OCI-LY3 (cell line): Measurements from ENCODE around the gene TMCC2.

Experiments used
- H2AFZ ChIP-seq: fragments of 200-600, 300-600 bp; shearing (Covaris generic); 2 replicates; pipeline ENCODE4 v1.6.0; 2014; ENCODE audit warnings: antibody characterized with exemption, low read depth, low read length
- H3K27ac ChIP-seq: fragments of 200-600, 300-600 bp; sonication (generic); 2 replicates; pipeline ENCODE4 v1.5.1; 2014; ENCODE audit warnings: mild to moderate bottlenecking, low read length, moderate library complexity, mixed read lengths
- H3K27me3 ChIP-seq: fragments of 200-600, 300-600 bp; sonication (generic); 2 replicates; pipeline ENCODE4 v1.6.1; 2014; ENCODE audit warnings: low read depth, low read length, mixed read lengths
- H3K36me3 ChIP-seq: fragments of 200-600, 300-600 bp; sonication (generic); replicated peaks from 2 replicates; pipeline ENCODE3; 2014; ENCODE audit warnings: low read depth, low read length, mixed read lengths
- H3K4me1 ChIP-seq: fragments of 300-600, 200-600 bp; sonication (generic); 2 replicates; pipeline ENCODE4 v1.6.1; 2014; ENCODE audit warnings: low read length, mixed read lengths
- H3K4me2 ChIP-seq: fragments of 200-600, 300-600 bp; sonication (generic); 2 replicates; pipeline ENCODE4 v1.6.1; 2014; ENCODE audit warnings: low read length, mixed read lengths
- H3K4me3 ChIP-seq: fragments of 300-600, 200-600 bp; sonication (generic); 2 replicates; pipeline ENCODE4 v1.5.1; 2014; ENCODE audit warnings: antibody characterized with exemption, mild to moderate bottlenecking, low read length, moderate library complexity
- H3K79me2 ChIP-seq: fragments of 300-600, 200-600 bp; shearing (Covaris generic); 2 replicates; pipeline ENCODE4 v1.6.1; 2014; ENCODE audit warnings: mild to moderate bottlenecking, low read length, mixed read lengths
- H3K9ac ChIP-seq: fragments of 300-600, 200-600 bp; shearing (Covaris generic); 2 replicates; pipeline ENCODE4 v1.6.0; 2014; ENCODE audit warnings: mild to moderate bottlenecking, low read length, moderate library complexity
- H3K9me3 ChIP-seq: fragments of 200-600, 300-600 bp; shearing (Covaris generic); 2 replicates; pipeline ENCODE4 v1.6.1; 2014; ENCODE audit warnings: low read length, mixed read lengths; ENCODE audit not compliant: insufficient read depth
- H4K20me1 ChIP-seq: fragments of 200-600, 300-600 bp; sonication (generic); 2 replicates; pipeline ENCODE4 v1.6.1; 2016; ENCODE audit warnings: low read length, mixed read lengths; ENCODE audit not compliant: insufficient read depth
- EZH2phosphoT487 ChIP-seq: fragments of 200-600 bp; shearing (Covaris generic); IDR thresholded peaks from 2 replicates; pipeline ENCODE4 v1.6.1; 2018; ENCODE audit warnings: antibody characterized with exemption, mixed run types, low read depth
- TF ChIP-seq, protein P1 (sequence below): fragments of 200-600, 300-600 bp; sonication (generic); IDR thresholded peaks from 2 replicates; pipeline ENCODE4 v1.5.1; 2014; ENCODE audit warnings: antibody characterized with exemption, low read length, low read depth

The TMCC2 gene

DNA sequence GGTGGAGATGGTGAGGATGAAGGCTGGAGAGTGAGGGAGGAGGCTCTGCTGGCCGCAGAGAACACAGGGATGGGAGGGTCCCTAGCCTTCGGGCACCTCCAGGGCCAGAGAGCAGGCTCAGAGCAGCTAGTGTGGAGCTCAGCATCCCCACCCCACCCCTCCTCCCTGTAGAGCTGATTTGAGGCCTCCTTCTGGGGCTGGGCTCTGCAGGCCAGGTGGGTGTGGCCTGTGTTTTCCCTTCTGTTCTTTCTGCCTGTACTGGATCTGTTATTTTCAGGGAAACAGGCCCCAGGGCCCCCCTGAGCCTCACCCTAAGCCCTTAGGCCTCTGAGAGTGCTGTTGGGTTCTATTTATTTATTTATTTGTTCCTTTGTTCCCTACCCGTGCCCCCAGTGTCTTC is 44.8 kb downstream of the TMCC2 start:
- TF ChIP-seq EZH2phosphoT487: no peak
- TF ChIP-seq, protein P1, sequence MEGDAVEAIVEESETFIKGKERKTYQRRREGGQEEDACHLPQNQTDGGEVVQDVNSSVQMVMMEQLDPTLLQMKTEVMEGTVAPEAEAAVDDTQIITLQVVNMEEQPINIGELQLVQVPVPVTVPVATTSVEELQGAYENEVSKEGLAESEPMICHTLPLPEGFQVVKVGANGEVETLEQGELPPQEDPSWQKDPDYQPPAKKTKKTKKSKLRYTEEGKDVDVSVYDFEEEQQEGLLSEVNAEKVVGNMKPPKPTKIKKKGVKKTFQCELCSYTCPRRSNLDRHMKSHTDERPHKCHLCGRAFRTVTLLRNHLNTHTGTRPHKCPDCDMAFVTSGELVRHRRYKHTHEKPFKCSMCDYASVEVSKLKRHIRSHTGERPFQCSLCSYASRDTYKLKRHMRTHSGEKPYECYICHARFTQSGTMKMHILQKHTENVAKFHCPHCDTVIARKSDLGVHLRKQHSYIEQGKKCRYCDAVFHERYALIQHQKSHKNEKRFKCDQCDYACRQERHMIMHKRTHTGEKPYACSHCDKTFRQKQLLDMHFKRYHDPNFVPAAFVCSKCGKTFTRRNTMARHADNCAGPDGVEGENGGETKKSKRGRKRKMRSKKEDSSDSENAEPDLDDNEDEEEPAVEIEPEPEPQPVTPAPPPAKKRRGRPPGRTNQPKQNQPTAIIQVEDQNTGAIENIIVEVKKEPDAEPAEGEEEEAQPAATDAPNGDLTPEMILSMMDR: no peak
- Histone ChIP-seq H3K27ac (no peak overlapping the region), H3K9ac (no peak overlapping the region), H4K20me1 (no peaks in the 10 kb centered on the region), H3K27me3 (peaks cover 4% of the 10 kb centered on the region; the same call in 1 of the 2 replicates), H3K79me2 (no peaks in the 10 kb centered on the region), H2AFZ (no peak overlapping the region), H3K4me2 (no peak overlapping the region), H3K36me3 (no peaks in the 10 kb centered on the region), H3K4me1 (peaks cover 21% of the 10 kb centered on the region), H3K9me3 (no peaks in the 10 kb centered on the region), H3K4me3 (no peak overlapping the region)

DNA sequence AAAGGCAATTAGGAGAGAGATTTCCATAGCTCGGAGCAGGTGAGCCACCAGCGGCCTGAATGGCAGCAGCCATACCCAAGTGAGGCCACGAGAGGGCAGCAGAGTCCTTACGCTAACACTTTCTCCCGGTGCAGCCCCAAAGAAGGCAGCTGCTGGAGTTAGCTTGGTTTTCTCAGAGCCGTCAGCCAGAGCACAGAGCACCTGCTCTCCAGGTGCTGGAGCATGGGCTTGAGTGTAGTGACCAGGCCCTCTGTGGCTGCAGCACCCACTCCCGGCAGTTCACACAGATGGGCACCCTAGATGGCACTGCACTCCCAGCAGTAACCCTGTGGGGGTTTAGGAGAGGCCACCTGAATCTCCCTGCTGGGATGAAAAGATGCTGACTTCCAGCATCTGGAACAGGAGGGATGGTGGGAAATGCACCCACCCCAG is 45.8 kb downstream of the TMCC2 start:
- H3K27ac ChIP-seq: no peak overlapping the region
- H3K4me1 ChIP-seq: peaks cover 21% of the 10 kb centered on the region
- TF ChIP-seq EZH2phosphoT487: no peak
- TF ChIP-seq, protein P1: peak; percentile 99
- peak overlapping the region; percentile 38 for H3K4me2 ChIP-seq
- no peaks in the 10 kb centered on the region for H3K9me3 ChIP-seq
- no peaks in the 10 kb centered on the region for H3K79me2 ChIP-seq
- peak overlapping the region; percentile 36; the same call in 1 of the 2 replicates for H2AFZ ChIP-seq
- H3K4me3 ChIP-seq: no peak overlapping the region
- no peaks in the 10 kb centered on the region for H3K36me3 ChIP-seq
- H3K9ac ChIP-seq: no peak overlapping the region
- H4K20me1 ChIP-seq: no peaks in the 10 kb centered on the region
- peaks cover 8% of the 10 kb centered on the region; the same call in 1 of the 2 replicates for H3K27me3 ChIP-seq

DNA sequence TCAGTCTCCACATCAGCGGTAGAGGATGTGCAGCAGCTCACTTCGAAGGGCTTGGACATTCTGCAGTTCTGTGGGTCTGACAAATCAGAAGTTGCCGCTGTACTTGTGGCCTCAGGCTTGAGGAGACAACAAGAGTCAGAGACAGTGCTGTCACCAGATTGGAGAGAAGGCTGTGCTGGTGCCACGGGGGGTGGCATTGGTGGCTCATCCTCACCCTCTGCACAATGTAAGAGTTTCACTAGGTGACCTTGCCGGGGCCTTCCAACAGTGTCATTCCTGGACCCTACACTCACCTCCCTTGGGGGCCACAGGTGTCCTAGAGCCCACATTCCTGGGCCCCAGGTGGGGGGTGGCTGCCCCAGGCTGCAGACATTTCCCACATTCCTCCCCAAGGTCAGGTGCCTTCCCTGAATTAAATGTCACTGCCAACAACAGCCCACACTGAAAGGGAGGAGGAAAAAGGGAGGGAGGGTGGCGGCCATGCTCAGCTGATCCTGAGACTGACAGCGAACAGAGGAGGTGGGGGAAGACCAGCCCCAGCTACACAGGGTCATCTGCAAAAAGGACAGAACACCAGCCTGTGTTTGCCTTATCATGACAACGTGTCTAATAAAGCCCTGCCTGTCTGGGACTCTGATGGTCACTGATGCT is 46.4 kb downstream of the TMCC2 start:
- TF ChIP-seq, protein P1: no peak
- no peak for TF ChIP-seq EZH2phosphoT487
- H3K4me2 ChIP-seq: peak overlapping the region; percentile 34

DNA sequence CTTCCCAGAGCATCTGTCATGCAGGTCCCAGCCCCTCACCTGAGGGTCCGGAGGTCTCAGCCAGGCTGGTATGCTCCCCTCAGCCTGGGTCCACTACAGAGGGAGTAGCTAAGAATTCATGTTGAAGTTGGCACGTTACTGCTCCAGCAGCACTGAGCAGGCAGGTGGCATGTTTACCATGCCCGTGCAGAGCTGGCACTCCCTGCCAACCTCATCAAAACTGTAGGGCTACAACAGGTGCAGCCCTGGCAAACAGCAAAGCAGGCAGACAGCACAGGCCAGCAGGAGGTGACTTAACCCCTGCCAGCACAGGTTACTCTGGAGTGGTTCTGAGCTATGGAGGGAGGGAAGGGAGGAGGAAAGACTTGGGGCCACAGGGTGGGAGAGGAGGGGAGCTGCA is 47.4 kb downstream of the TMCC2 start:
- no peaks in the 10 kb centered on the region for H3K9me3 ChIP-seq
- no peak overlapping the region for H3K4me2 ChIP-seq
- no peaks in the 10 kb centered on the region for H4K20me1 ChIP-seq
- no peak overlapping the region for H3K9ac ChIP-seq
- H3K27ac ChIP-seq: no peak overlapping the region
- H3K79me2 ChIP-seq: no peaks in the 10 kb centered on the region
- TF ChIP-seq EZH2phosphoT487: no peak
- TF ChIP-seq, protein P1: peak; percentile 24; the same call in 1 of the 2 replicates
- H3K27me3 ChIP-seq: peaks cover 12% of the 10 kb centered on the region
- no peak overlapping the region for H3K4me3 ChIP-seq
- peaks cover 32% of the 10 kb centered on the region for H3K4me1 ChIP-seq
- no peak overlapping the region for H2AFZ ChIP-seq
- no peaks in the 10 kb centered on the region for H3K36me3 ChIP-seq

More for the DNA sequence above, 46.4 kb downstream of the TMCC2 start:
- Histone ChIP-seq H3K9ac (peak overlapping the region; percentile 1; the same call in 1 of the 2 replicates), H3K4me1 (peaks cover 23% of the 10 kb centered on the region), H3K9me3 (no peaks in the 10 kb centered on the region), H3K36me3 (no peaks in the 10 kb centered on the region), H3K4me3 (no peak overlapping the region), H4K20me1 (no peaks in the 10 kb centered on the region), H3K27ac (no peak overlapping the region), H3K79me2 (no peaks in the 10 kb centered on the region), H3K27me3 (peaks cover 10% of the 10 kb centered on the region), H2AFZ (no peak overlapping the region)
